Fibroblast of skin of scalp (primary cell): ENCODE measurements around the gene NR1D1.

Experiments
- DNase-seq: peaks from one replicate; pipeline ENCODE4 v3.0.0-alpha.2; 2013

NR1D1 gene

GRCh38 chr17:40062329-40063186, 37.8 kb downstream of the NR1D1 start, which contains the start of gene THRA:
TSS of gene THRA (plus strand) at chr17:40062965. CDS start at chr17:40074489, 11,524 bp downstream.
- peak; percentile 64 for DNase-seq

GRCh38 chr17:40061609-40062038, 38.8 kb downstream of the NR1D1 start:
- DNase-seq, result no peak

DNA sequence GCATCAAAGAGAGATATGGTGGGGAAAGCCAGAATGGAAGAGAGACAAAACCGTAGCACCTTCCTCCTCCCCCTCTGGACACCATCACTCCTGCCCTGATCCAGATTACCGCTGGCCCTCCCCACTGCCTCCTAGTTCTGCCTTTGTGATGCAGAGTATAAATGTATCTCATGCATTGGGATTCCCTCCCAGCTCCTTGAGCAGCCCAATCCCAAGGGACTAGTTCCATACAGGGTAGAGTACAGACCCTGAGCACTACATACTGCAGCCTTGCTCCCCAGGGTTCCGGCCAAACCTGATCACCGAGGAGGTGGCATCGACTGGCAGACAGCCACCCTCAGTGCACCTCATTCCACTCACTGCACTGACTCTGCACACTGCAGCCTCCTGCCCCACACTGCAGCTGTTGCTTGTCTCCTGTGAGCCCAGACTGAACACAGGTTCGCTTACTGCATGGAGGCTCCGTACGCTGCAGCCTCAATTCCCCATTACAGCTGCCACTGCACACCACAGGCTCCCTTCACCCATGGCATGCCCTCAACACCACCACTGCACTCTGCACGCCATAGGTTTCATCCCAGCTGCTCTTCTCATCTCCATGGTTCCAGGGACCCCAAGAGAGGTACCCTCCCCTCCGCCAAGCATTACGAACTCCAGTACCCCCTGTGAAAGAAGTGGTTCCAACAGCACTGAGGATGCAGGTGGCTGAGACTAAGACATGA, 39.3 kb downstream of the NR1D1 start:
- no peak for DNase-seq

DNA sequence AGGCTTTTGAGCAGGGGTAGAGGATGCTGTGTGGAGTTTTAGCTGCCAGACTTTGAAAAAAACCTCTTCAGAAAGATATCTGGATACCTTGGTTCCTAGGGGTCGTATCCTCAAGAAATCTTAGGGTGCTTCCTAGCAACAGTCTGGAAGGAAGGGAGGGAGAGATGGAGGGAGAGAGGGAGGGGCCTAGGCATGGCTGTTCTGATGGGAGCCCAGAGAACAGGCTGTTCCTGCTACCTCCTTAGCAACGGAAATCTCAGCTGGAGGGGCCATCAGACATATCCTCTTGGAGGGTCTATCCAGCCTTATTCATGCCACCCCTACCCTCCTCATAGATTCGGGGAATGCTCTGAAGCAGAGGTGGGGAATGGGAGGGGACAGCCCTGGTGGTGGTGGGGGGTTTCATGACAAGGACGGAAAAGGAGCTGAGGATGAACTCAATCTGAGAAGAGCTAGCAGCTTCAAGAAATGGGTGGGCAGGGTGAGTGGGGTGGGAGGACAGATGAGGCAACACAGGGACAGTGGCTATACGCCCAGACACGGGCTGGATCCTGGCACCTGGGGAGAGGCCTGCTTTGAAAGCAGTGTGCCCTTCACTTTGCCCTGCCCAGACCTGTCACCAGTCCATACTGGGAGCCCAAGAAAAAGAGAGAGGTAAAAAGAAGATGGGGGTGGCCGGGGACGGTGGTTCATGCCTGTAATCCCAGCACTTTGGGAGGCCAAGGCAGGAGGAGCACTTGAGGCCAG, 40.5 kb downstream of the NR1D1 start:
- no peak for DNase-seq

GRCh38 chr17:40058865-40059264, 41.5 kb downstream of the NR1D1 start:
- no peak for DNase-seq

DNA sequence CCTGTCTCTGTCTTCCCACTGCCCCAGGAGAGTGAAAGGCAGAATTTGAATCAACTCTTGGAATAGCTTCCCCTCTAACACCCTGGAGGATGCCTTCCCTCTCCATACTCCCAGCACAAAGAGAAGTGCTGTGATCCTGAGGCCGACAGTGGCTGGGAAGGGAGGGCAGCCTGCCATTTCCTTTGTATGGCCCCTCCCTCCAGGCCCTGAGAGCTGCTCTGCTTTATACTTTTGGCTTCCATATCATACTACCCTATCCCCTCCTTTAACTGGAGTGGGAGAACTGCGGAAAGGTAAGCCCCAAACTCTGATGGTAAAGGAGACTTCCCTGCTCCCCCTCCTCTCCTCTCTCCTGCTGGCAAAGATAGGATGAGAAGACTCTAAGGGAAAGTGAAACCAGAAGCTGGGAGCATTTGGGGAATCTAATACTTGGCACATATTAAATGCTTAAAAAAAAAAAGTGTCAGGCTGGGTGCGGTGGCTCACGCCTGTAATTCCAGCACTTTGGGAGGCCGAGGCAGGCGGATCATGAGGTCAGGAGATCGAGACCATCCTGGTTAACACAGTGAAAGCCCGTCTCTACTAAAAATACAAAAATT, 42.1 kb downstream of the NR1D1 start:
- peak; percentile 36 for DNase-seq

DNA sequence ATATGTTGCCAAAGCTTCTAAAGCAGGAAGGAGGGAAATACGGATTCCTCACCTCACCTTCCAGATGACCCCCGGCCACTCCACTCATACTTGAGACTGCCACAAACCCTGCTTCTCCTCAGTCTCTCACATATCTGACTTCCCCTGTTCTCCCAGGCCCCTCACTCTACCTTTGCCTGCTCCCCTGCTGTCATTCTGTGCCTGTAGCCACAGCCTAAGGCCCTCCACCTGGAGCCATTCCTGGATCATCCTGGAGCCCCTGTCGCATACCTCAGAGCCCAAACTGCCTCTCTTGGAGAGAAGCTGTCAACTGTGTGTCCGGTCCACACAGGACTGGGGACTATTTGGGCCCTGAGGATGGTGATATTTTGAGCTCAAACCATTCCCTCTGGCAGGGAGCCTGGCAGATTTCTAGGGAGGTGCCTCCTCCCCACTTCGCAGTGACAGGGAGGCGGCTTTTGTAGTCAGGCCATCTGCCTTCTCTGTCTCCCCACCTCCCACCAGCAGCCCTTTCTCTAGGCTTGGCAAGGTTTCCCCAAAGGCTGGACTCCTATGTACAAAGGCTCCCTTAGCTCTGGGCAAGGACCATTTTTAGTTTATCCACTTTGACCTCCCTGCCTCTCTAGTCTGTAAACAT, 43.9 kb downstream of the NR1D1 start:
- DNase-seq, result no peak
